Measurements from ENCODE around the gene TSPAN16. TPM values are rescaled to one million over a fixed set of nuclear protein-coding genes. Genes with fewer than 3 reads are reported as not detected.

TSPAN16 gene
- total RNA-seq, 1 experiment from 2014 or later = not detected

DNA sequence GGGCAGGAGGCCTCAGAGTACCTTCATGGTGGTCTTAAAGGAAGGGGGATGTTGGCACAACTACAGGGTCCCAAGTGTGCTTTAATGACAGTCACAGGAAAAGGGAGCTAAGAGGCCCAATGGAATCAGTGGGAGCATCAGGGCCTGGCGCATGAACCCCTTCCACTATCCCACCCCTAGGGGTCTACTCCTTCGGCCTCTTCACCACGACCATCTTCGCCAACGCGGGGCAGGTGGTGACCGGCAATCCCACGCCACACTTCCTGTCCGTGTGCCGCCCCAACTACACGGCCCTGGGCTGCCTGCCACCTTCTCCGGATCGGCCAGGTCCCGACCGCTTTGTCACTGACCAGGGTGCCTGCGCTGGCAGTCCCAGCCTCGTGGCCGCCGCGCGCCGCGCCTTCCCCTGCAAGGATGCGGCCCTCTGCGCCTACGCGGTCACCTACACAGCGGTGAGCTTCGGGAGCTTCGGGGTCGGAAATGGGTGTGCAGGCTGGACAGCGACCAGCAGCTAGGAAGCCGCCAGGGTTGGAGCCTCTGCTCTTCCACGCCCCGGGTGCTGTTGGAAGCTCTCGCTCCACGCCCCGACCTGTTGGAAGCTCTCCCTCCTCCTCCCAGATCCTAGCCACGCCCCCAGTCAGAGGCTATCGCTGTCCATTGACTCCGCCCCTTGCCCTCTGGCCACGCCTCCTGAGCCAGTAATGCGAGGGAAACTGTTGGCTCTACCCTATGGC lies 65.2 kb downstream of the TSPAN16 start:
- peaks cover 16% of the 10 kb centered on the region for H3K4me1 Mint-ChIP-seq
- H3K27me3 Mint-ChIP-seq (ENCODE audit: low read depth) = peaks cover 53% of the 10 kb centered on the region
- ATAC-seq = peak; percentile 91
- ChIA-PET POLR2A (interaction anchor here (0.6 to 1.8 kb wide), 8 partner anchors 9 to 61 kb away, joined by 3 to 7 read pairs (median 4); partner anchors contain the start of genes CCDC159, RAB3D and SWSAP1), CTCF (interaction anchor here (0.6 to 3.4 kb wide), 26 partner anchors 9 to 437 kb away, joined by 3 to 33 read pairs (median 7); partner anchors contain the start of genes CCDC159, ODAD3, PRKCSH and RAB3D)
- H3K4me3 Mint-ChIP-seq = peak overlapping the region; percentile 76
- no peaks in the 10 kb centered on the region for H3K9me3 Mint-ChIP-seq
- peak; percentile 100 for DNase-seq (ENCODE audit: low spot score)
- H3K27ac Mint-ChIP-seq = no peak overlapping the region
- no peaks in the 10 kb centered on the region for H3K36me3 Mint-ChIP-seq
- TF ChIP-seq, protein P1, sequence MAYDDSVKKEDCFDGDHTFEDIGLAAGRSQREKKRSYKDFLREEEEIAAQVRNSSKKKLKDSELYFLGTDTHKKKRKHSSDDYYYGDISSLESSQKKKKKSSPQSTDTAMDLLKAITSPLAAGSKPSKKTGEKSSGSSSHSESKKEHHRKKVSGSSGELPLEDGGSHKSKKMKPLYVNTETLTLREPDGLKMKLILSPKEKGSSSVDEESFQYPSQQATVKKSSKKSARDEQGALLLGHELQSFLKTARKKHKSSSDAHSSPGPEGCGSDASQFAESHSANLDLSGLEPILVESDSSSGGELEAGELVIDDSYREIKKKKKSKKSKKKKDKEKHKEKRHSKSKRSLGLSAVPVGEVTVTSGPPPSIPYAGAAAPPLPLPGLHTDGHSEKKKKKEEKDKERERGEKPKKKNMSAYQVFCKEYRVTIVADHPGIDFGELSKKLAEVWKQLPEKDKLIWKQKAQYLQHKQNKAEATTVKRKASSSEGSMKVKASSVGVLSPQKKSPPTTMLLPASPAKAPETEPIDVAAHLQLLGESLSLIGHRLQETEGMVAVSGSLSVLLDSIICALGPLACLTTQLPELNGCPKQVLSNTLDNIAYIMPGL (CRISPR knock-in tag; IDR thresholded peaks at IDR 0.05) = peak; percentile 76; the same call in 1 of the 2 replicates
- TF ChIP-seq, protein P2, sequence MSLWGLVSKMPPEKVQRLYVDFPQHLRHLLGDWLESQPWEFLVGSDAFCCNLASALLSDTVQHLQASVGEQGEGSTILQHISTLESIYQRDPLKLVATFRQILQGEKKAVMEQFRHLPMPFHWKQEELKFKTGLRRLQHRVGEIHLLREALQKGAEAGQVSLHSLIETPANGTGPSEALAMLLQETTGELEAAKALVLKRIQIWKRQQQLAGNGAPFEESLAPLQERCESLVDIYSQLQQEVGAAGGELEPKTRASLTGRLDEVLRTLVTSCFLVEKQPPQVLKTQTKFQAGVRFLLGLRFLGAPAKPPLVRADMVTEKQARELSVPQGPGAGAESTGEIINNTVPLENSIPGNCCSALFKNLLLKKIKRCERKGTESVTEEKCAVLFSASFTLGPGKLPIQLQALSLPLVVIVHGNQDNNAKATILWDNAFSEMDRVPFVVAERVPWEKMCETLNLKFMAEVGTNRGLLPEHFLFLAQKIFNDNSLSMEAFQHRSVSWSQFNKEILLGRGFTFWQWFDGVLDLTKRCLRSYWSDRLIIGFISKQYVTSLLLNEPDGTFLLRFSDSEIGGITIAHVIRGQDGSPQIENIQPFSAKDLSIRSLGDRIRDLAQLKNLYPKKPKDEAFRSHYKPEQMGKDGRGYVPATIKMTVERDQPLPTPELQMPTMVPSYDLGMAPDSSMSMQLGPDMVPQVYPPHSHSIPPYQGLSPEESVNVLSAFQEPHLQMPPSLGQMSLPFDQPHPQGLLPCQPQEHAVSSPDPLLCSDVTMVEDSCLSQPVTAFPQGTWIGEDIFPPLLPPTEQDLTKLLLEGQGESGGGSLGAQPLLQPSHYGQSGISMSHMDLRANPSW (CRISPR knock-in tag; conservative IDR thresholded peaks at IDR 0.05; ENCODE audit: low read depth) = no peak
- TF ChIP-seq ETV6 (CRISPR knock-in tag; IDR thresholded peaks at IDR 0.05) (peak; percentile 65; the same call in 1 of the 2 replicates), ZNF232 (CRISPR knock-in tag; IDR thresholded peaks at IDR 0.05) (peak; percentile 68; the same call in 1 of the 2 replicates), SP1 (CRISPR knock-in tag; conservative IDR thresholded peaks at IDR 0.05) (peak; percentile 81), FOXK1 (CRISPR knock-in tag; IDR thresholded peaks at IDR 0.05) (0 out of 2 replicates have a peak, but pooled peaks have one; percentile 27), CBFB (CRISPR knock-in tag; IDR thresholded peaks at IDR 0.05; ENCODE audit: low read depth) (no peak), ZNF671 (CRISPR knock-in tag; IDR thresholded peaks at IDR 0.05) (no peak), CREB1 (CRISPR knock-in tag; IDR thresholded peaks at IDR 0.05) (peak; percentile 73; the same call in 1 of the 2 replicates), NFE2L1 (CRISPR knock-in tag; IDR thresholded peaks at IDR 0.05) (peak; percentile 63; the same call in 1 of the 2 replicates), KAT7 (CRISPR knock-in tag; IDR thresholded peaks at IDR 0.05; ENCODE audit: borderline replicate concordance) (no peak), ZNF263 (CRISPR knock-in tag; IDR thresholded peaks at IDR 0.05; ENCODE audit: low read depth) (0 out of 2 replicates have a peak, but pooled peaks have one; percentile 28), SMAD4 (CRISPR knock-in tag; IDR thresholded peaks at IDR 0.05) (no peak), NR1H2 (CRISPR knock-in tag; IDR thresholded peaks at IDR 0.05) (no peak), CREM (CRISPR knock-in tag; IDR thresholded peaks at IDR 0.05) (no peak), ZNF317 (CRISPR knock-in tag; IDR thresholded peaks at IDR 0.05; ENCODE audit: borderline replicate concordance, low read depth) (no peak)
- TF ChIP-seq, protein P3, sequence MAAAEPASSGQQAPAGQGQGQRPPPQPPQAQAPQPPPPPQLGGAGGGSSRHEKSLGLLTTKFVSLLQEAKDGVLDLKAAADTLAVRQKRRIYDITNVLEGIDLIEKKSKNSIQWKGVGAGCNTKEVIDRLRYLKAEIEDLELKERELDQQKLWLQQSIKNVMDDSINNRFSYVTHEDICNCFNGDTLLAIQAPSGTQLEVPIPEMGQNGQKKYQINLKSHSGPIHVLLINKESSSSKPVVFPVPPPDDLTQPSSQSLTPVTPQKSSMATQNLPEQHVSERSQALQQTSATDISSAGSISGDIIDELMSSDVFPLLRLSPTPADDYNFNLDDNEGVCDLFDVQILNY (CRISPR knock-in tag; IDR thresholded peaks at IDR 0.05) = 0 out of 2 replicates have a peak, but pooled peaks have one; percentile 56
- TF ChIP-seq, protein P4, sequence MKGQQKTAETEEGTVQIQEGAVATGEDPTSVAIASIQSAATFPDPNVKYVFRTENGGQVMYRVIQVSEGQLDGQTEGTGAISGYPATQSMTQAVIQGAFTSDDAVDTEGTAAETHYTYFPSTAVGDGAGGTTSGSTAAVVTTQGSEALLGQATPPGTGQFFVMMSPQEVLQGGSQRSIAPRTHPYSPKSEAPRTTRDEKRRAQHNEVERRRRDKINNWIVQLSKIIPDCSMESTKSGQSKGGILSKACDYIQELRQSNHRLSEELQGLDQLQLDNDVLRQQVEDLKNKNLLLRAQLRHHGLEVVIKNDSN (CRISPR knock-in tag; IDR thresholded peaks at IDR 0.05) = no peak
- TF ChIP-seq, protein P5, sequence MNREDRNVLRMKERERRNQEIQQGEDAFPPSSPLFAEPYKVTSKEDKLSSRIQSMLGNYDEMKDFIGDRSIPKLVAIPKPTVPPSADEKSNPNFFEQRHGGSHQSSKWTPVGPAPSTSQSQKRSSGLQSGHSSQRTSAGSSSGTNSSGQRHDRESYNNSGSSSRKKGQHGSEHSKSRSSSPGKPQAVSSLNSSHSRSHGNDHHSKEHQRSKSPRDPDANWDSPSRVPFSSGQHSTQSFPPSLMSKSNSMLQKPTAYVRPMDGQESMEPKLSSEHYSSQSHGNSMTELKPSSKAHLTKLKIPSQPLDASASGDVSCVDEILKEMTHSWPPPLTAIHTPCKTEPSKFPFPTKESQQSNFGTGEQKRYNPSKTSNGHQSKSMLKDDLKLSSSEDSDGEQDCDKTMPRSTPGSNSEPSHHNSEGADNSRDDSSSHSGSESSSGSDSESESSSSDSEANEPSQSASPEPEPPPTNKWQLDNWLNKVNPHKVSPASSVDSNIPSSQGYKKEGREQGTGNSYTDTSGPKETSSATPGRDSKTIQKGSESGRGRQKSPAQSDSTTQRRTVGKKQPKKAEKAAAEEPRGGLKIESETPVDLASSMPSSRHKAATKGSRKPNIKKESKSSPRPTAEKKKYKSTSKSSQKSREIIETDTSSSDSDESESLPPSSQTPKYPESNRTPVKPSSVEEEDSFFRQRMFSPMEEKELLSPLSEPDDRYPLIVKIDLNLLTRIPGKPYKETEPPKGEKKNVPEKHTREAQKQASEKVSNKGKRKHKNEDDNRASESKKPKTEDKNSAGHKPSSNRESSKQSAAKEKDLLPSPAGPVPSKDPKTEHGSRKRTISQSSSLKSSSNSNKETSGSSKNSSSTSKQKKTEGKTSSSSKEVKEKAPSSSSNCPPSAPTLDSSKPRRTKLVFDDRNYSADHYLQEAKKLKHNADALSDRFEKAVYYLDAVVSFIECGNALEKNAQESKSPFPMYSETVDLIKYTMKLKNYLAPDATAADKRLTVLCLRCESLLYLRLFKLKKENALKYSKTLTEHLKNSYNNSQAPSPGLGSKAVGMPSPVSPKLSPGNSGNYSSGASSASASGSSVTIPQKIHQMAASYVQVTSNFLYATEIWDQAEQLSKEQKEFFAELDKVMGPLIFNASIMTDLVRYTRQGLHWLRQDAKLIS (CRISPR knock-in tag; IDR thresholded peaks at IDR 0.05; ENCODE audit: borderline replicate concordance) = no peak
- TF ChIP-seq, protein P6, sequence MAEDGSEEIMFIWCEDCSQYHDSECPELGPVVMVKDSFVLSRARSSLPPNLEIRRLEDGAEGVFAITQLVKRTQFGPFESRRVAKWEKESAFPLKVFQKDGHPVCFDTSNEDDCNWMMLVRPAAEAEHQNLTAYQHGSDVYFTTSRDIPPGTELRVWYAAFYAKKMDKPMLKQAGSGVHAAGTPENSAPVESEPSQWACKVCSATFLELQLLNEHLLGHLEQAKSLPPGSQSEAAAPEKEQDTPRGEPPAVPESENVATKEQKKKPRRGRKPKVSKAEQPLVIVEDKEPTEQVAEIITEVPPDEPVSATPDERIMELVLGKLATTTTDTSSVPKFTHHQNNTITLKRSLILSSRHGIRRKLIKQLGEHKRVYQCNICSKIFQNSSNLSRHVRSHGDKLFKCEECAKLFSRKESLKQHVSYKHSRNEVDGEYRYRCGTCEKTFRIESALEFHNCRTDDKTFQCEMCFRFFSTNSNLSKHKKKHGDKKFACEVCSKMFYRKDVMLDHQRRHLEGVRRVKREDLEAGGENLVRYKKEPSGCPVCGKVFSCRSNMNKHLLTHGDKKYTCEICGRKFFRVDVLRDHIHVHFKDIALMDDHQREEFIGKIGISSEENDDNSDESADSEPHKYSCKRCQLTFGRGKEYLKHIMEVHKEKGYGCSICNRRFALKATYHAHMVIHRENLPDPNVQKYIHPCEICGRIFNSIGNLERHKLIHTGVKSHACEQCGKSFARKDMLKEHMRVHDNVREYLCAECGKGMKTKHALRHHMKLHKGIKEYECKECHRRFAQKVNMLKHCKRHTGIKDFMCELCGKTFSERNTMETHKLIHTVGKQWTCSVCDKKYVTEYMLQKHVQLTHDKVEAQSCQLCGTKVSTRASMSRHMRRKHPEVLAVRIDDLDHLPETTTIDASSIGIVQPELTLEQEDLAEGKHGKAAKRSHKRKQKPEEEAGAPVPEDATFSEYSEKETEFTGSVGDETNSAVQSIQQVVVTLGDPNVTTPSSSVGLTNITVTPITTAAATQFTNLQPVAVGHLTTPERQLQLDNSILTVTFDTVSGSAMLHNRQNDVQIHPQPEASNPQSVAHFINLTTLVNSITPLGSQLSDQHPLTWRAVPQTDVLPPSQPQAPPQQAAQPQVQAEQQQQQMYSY (CRISPR knock-in tag; IDR thresholded peaks at IDR 0.05) = no peak
- TF ChIP-seq, protein P7, sequence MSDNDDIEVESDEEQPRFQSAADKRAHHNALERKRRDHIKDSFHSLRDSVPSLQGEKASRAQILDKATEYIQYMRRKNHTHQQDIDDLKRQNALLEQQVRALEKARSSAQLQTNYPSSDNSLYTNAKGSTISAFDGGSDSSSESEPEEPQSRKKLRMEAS (CRISPR knock-in tag; IDR thresholded peaks at IDR 0.05) = peak; percentile 86

Measured in WTC11 (cell line).